HUDEP-2 (cell line): ENCODE results near the gene PLTP.
"Not testable (repeated sequence)": the region's sequence is repeated elsewhere in the genome, so short reads cannot be mapped to it uniquely, and the experiment has no call there.

Experiments
- DNase-seq, 76 experiments: peaks; one replicate each; lab custom pipeline; 2025; ENCODE audit not compliant: unreplicated experiment in 76 of 76; lab: John Stamatoyannopoulos, UW

The PLTP gene

DNA sequence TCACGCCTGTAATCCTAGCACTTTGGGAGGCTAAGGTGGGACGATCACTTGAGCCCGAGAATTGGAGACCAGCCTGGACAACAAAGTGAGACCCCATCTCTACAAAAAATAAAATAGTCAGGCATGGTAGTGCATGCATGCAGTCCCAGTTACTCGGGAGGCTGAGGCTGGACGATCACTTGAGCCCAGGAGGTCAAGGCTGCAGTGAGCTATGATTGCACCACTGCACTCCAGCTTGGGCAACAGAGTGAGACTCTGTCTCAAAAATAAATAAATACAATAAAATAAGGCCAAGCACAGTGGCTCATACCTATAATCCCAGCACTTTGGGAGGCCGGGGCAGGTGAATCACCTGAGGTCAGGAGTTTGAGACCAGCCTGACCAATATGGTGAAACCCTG is 10.6 kb downstream of the PLTP start:
- DNase-seq: not testable (repeated sequence)

DNA sequence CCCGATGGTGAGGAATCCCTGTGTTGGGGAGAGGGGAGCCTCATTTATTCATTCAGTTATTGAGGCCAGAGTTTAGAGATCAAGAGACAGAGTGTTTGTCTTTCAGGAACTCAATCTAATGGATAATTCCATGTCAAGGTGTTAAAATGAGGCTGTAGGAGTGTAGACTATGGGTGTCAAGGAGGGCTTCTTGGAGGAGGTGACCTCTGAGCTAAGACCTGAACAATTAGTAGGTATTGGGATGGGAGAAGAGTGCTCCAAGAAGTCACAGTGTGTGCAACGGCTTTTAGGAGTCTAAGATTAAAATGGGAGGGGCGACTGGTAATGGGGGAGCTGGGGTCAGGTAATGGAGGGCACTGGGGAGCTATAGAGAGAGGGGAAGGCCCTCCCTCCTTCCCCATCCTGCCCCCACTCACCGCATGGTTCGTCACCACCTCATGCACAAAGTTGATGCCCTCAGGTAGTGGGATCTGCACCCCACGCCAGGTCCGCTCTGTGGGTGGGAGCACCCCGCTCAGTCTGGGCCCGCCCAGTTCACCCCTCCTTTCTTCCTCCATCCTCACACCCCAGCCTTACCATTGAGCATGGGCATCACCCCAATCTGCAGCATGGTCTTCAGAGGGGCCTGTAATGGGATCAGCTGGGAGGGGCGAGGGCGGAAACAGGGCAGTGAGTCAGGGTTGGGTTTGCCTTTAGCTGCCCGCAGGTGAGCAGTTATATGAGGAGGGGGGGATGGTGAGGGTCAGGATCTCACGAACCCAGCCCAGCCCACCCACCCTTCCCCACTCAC is 12.7 kb downstream of the PLTP start:
- no peak for DNase-seq

DNA sequence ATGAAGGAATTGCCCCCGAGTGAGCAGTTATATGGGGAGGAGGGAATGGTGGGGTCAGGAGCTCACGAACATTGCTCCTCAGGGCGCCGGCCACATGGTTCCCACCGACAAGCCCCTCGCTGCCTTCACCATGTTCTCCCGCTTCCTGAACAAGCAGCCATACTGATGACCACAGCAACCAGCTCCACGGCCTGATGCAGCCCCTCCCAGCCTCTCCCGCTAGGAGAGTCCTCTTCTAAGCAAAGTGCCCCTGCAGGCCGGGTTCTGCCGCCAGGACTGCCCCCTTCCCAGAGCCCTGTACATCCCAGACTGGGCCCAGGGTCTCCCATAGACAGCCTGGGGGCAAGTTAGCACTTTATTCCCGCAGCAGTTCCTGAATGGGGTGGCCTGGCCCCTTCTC is 13.7 kb downstream of the PLTP start:
- no peak for DNase-seq

DNA sequence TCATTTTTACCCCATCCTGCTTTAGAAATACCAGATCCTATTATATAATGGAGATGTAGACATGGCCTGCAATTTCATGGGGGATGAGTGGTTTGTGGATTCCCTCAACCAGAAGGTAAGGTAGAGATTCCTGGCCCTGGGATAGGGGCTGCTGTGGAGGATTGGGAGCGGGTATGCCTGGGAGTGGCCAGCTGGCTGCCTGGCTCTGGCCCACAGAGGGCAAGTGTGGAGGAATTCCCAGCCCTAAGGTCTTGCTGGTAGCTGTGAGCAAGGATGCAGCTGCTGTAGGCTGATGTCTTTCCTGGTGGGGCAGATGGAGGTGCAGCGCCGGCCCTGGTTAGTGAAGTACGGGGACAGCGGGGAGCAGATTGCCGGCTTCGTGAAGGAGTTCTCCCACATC is 14.3 kb downstream of the PLTP start:
- no peak for DNase-seq

DNA sequence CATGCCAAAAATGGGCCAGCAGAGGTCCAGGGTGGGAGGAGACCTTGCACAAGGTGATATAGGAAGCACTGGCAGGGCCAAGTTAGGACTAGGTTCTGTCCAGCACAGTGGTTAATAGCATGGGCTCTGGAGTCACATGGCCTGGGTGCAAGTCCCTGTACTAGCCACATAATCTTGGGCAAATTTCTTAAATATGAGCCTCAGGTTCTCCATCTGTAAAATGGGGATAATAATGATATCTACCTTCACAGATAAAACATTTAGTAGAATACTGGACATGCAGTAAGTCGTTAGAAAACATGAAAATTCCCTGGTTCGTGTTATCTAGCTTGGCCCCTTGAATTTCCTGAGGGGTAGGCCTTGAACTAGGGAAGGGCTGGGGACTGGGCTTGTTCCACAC is 14.7 kb downstream of the PLTP start:
- DNase-seq: no peak

DNA sequence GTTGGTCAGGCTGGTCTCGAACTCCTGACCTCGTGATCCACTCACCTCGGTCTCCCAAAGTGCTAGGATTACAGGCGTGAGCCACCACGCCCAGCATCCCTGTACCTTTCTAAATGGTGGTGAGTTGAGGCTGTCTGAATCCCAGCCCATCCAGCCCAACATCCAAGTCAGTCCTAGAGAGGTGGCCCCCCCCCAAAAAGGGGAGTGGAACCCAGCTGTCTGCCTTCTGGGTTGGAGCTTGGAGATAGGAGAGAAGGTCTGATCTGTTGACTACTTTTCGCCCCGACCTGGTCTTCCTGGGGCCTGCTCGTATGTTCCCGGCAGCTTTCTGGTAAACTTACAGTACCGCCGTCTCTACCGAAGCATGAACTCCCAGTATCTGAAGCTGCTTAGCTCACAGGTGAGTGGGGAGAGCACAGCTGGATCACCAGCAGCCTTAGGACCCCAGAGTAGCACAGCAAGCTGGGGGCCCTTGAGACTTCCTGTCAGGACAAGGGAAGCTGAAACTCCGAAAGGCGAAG is 15.3 kb downstream of the PLTP start:
- DNase-seq: no peak

DNA sequence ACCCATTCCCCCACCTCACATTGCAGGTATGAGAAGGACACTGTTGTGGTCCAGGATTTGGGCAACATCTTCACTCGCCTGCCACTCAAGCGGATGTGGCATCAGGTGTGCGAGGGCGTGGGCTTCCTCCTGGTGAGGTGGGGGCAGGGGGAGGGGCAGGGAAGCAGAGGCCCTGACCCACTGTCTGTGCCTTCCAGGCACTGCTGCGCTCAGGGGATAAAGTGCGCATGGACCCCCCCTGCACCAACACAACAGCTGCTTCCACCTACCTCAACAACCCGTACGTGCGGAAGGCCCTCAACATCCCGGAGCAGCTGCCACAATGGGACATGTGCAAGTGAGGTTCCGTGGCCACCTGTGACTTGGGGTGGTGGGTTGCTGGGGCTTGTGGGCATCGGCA is 17.2 kb downstream of the PLTP start:
- DNase-seq: no peak

DNA sequence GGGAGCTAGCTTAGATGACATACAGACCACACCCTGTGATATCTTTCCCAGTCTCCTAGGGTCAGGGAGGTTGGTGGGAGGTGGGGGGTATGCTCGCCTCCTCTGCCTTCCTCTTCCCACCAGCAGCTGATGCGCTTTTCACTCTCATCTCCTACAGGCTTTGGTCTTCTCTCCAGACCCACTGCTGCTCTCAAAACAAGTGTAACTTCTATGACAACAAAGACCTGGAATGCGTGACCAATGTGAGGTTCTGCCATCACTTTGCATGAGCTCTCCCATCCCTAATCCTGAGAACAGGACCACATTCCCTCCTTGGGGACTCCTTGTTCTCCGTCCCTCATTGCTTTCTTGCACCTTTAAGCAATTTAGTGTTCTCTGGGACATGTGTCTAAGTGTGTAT is 18.1 kb downstream of the PLTP start:
- no peak for DNase-seq

DNA sequence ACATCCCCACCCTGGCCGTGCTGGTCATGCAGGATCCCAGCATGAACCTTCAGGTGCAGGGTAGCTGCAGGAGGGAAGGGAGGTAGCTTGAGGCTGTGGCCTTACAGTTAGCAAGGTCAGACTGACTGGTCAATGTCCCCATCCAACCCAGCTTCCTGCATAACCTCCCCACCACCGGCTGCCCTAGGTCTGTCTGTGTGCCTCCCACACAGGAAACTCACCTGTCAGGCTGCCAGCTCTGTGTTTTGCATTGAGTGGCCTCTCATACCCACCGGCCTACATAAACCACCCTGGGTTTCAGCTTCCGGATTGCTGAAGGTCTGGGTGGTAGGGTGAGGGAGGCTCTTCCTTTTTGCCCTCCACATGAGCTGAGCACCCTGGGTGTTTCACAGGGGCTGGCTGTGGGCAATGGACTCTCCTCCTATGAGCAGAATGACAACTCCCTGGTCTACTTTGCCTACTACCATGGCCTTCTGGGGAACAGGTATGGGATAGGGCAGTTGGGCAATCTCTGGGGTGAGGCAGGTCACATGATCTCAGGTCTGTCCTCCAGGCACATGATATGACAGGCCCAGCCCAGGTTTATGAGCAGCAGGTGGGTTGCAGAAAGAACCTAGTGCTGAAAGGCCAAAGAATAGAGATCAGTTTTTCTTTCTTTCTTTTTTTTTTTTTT is 19.0 kb downstream of the PLTP start:
- DNase-seq: no peak

DNA sequence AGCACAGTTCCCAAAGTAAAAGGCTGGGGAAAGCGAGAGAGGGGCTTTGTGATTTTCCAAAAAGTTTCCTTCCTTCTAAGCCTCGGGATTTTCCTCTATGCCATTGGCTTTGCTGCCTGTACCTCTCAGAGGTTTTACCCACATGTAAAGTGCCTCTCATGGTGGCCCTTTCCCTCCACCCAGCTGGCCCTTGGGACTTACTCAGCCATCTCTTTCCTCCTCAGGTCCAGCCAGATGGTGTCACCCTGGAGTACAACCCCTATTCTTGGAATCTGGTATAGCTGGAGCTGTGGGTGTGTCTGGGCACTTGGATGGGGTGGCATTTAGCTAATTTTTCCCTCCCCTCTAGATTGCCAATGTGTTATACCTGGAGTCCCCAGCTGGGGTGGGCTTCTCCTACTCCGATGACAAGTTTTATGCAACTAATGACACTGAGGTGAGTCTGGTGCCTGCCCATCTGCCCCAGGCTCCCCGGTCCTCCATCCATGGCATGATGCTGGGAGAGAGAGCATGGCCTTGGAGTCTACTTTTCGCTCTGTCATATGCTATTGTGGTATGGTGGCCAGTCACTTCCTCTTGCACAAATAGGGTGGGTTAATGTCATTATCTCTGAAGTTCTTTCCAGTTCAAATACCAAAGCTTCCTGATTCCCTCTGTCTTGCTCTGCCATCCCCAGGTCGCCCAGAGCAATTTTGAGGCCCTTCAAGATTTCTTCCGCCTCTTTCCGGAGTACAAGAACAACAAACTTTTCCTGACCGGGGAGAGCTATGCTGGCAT is 19.7 kb downstream of the PLTP start:
- peak in 12 of 76 experiments; percentile 4 to 28 (median 14) for DNase-seq

DNA sequence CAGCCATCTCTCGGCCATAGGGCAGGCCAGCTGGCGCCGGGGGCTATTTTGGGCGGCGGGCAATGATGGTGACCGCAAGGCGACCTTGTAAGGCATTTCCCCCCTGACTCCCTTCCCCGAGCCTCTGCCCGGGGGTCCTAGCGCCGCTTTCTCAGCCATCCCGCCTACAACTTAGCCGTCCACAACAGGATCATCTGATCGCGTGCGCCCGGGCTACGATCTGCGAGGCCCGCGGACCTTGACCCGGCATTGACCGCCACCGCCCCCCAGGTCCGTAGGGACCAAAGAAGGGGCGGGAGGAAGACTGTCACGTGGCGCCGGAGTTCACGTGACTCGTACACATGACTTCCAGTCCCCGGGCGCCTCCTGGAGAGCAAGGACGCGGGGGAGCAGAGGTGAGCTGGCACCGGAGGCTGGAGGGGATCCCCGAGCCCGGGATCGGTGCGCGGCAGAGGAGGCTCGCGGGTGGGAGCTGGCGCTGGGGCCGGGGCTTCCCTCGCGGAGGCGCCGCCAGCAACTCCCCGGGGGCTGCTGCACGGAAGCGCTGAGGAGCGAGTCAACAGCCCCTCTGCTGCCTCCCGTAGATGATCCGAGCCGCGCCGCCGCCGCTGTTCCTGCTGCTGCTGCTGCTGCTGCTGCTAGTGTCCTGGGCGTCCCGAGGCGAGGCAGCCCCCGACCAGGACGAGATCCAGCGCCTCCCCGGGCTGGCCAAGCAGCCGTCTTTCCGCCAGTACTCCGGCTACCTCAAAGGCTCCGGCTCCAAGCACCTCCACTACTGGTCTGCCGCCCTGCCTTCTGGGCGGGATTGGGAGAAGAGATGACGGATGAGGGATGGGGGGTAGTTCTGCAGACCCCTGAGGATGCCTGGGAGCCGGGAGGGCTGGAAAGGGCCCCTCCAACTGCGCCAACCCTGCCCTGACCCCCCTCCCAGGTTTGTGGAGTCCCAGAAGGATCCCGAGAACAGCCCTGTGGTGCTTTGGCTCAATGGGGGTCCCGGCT is 20.7 kb downstream of the PLTP start, which contains the start of the genes CTSA and NEURL2:
Gene CTSA (plus strand): TSS at position 351 of the 999 bp plus-strand sequence. CDS start 234 bp downstream, at position 585.
Gene NEURL2 (minus strand): TSS at position 224 of the 999 bp plus-strand sequence. CDS start 217 bp downstream, at position 7.
- DNase-seq: peak in 74 of 76 experiments; percentile 35 to 94 (median 77)

DNA sequence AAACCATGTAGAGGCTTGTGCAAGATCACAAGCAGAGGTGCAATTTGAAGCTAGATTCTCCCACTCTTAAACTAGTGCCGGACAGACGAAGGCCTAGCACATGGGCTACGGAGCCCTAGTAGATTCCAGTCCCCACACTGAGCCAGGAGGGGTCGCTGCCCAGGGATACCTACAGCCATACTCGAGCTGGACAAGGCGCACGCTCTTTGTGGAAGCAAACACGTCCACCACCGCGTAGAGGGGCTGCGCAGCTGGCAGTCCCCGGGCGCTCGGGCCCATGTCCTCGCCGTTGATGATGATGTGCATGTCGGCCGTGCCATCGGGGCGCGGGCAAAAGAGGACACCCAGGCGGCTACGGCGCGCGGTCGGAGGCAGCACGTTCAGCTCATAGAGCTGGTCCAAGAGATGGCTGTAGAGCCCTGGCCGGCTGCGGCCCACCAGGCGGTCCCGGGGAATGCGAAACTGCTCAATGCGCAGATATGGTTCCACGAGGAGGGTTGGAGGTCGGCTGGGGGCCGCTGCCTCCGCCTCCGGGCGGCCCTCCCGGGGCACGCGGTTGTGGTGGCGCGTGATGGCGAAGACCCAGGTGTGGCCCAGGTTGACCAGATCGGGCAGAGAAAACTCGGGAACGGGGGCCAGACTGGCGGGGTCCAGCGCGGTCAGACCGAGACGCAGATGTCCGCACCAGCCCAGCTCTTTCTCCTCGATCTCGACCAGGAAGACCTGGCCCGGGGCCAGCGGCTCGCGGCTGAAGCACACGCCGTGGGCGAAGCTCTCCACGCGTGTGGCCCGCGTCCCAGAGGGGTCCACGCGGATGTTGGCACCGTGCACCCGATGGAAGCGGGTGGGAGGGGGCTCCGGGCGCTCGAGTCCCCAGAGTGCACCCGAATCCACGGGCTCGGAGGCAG is 21.6 kb downstream of the PLTP start:
- DNase-seq: peak in 74 of 76 experiments; percentile 12 to 87 (median 68)

DNA sequence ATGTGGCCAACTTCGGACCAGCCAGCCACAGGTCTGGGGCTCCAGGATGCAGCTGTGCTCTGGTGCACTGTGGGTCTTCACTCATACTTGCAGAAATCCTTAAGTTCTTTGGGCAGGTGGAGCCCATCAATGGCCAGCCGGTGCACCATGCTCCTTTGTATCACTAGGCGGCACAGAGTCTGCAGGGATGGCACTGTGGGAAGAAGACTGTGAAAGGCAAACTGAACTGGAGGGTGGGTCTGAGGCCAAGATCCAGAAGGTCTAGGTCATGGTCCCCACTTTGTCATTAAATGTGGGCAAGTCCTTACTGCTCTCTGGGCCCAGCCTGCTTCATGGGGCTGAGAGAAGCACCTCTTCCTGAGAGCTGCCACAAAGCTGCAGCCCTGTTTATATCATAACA is 23.3 kb downstream of the PLTP start:
- DNase-seq: no peak

DNA sequence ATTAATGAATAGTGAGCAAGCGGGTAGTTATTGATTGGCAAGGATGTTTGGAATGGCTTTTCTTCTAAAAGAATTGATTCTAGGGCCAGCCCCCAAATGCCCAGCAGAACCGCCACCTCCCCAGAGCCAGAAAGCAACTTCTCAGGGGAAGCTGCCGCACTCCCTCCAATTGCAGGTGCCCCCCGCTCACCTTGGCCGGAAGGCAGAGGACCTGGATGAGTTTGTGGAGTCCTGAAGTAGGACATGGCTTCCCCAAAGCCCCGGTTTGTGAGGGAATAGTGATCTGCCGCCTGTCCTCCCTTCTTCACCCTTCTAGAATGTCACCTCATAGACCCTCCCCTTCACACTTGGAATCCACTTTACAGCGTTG is 24.6 kb downstream of the PLTP start, which contains the start of gene SPATA25:
Gene SPATA25 (minus strand): TSS at position 277 of the 370 bp plus-strand sequence. CDS start 32 bp downstream, at position 245.
- no peak for DNase-seq

DNA sequence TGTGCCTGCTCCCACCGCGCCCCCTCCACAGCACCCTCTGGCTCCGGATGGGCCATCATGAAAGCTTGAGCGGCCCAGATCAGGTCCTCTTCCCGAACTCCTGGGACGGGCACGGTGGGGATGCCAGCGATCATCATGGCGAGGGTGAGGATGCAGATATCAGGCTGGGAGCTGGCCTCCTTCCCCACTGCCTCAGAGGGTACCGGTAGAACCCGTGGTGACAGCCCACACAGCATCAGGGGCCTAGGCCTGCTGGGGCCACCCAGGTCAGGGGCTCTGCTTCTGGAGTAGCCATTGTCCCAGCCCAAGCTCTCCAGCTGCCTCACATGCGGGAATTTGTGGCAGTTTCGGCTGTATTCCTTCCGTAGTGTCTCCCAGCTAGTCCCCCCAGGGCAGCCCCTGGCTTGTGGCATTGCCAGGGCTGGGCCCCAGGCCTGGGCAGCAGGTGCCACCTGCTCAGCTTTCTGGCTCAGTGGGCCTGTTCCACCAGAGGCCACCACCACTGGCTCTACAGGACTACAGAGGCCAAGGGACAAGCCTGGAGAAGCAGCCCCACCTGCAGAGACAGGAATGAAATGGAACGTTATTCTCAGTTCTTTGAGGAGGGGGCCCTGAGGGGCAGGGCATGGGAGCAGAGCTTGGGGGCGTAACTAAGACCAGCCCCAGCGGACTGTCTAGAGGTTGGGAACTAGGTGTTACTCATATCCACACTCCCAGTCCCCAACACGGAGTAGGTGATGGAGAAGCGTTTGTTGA is 25.2 kb downstream of the PLTP start:
- DNase-seq: no peak

DNA sequence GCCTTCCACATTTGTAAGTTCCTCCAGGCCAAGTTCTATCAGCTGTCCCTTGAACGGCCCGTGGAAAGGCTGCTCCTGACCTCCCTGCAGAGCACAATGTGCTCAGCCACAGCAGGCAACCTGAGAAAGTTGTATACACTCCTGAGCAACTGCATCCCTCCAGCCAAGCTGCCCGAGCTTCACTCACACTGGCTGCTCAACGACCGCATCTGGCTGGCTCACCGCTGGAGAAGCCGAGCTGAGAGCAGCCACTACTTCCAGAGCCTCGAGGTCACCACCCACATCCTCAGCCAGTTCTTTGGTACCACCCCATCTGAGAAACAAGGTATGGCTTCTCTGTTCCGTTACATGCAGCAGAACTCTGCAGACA is 28.9 kb downstream of the PLTP start:
- no peak for DNase-seq

DNA sequence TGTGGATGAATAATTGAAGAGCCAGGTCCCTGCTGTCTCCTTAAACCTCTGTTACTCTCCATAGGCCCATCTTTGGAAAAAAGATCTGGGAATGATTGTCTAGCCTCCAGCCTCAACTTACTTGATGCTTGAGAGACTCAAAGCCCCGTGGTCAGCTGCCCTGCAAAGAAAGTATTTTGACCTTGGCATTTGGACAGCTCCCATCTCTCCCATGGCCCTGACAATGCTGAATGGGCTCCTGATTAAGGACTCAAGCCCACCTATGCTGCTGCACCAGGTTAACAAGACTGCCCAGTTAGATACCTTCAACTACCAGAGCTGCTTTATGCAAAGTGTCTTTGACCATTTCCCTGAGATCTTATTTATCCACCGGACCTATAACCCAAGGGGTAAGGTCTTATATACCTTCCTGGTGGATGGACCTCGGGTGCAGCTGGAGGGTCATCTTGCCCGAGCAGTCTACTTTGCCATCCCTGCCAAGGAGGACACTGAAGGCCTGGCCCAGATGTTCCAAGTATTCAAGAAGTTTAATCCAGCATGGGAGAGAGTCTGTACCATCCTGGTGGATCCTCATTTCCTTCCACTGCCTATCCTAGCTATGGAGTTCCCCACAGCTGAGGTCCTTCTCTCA is 29.4 kb downstream of the PLTP start:
- no peak for DNase-seq
